ENCODE data around the gene DZIP3.

DNA sequence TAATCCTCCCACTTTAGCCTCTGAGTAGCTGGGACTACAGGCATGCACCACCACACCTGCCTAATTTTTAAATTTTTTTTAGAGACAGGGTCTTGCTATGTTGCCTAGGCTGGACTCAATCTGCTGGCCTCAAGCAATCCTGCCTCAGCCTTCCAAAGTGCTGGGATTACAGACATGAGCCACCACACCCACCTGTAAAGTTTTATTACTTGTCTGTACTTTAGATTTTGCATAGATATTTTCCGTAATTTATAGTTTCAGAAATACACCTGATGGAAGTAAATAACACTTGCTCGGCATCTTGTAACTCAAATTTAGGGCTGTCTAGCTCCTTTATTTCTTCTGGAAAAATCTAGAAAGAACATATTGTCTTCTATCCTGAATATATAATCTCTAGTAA lies 5.8 kb downstream of the DZIP3 start:
- TF ChIP-seq, protein P1, sequence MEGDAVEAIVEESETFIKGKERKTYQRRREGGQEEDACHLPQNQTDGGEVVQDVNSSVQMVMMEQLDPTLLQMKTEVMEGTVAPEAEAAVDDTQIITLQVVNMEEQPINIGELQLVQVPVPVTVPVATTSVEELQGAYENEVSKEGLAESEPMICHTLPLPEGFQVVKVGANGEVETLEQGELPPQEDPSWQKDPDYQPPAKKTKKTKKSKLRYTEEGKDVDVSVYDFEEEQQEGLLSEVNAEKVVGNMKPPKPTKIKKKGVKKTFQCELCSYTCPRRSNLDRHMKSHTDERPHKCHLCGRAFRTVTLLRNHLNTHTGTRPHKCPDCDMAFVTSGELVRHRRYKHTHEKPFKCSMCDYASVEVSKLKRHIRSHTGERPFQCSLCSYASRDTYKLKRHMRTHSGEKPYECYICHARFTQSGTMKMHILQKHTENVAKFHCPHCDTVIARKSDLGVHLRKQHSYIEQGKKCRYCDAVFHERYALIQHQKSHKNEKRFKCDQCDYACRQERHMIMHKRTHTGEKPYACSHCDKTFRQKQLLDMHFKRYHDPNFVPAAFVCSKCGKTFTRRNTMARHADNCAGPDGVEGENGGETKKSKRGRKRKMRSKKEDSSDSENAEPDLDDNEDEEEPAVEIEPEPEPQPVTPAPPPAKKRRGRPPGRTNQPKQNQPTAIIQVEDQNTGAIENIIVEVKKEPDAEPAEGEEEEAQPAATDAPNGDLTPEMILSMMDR (IDR thresholded peaks at IDR 0.05): no peak
- TF ChIP-seq POLR2A (IDR thresholded peaks at IDR 0.05): no peak
